ENCODE results near the gene ZNF423. TPM values are rescaled to one million over a fixed set of nuclear protein-coding genes. Genes with fewer than 3 reads are reported as not detected.

The ZNF423 gene
- total RNA-seq, 4 donors from 2014 or later = 0.67 to 3.7 (median 2.2) TPM

GRCh38 chr16:49839017-49839825 is 16.7 kb downstream of the ZNF423 start:
- WGBS, 2 donors = 40 to 42% methylated on average over 19 to 23 of the region's 26 CpGs
- no peak for TF ChIP-seq POLR2A (IDR thresholded peaks at IDR 0.05)
- TF ChIP-seq, protein P1, sequence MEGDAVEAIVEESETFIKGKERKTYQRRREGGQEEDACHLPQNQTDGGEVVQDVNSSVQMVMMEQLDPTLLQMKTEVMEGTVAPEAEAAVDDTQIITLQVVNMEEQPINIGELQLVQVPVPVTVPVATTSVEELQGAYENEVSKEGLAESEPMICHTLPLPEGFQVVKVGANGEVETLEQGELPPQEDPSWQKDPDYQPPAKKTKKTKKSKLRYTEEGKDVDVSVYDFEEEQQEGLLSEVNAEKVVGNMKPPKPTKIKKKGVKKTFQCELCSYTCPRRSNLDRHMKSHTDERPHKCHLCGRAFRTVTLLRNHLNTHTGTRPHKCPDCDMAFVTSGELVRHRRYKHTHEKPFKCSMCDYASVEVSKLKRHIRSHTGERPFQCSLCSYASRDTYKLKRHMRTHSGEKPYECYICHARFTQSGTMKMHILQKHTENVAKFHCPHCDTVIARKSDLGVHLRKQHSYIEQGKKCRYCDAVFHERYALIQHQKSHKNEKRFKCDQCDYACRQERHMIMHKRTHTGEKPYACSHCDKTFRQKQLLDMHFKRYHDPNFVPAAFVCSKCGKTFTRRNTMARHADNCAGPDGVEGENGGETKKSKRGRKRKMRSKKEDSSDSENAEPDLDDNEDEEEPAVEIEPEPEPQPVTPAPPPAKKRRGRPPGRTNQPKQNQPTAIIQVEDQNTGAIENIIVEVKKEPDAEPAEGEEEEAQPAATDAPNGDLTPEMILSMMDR (IDR thresholded peaks at IDR 0.05) = no peak
- H3K4me3 ChIP-seq (ENCODE audit: low read depth, poor library complexity, severe bottlenecking) = no peak overlapping the region
- DNase-seq (ENCODE audit: low spot score in 2 of 2) = no peak
- intact Hi-C loops (cut with DNase I; ENCODE audit: low total_unique reads) = no loop called here

DNA sequence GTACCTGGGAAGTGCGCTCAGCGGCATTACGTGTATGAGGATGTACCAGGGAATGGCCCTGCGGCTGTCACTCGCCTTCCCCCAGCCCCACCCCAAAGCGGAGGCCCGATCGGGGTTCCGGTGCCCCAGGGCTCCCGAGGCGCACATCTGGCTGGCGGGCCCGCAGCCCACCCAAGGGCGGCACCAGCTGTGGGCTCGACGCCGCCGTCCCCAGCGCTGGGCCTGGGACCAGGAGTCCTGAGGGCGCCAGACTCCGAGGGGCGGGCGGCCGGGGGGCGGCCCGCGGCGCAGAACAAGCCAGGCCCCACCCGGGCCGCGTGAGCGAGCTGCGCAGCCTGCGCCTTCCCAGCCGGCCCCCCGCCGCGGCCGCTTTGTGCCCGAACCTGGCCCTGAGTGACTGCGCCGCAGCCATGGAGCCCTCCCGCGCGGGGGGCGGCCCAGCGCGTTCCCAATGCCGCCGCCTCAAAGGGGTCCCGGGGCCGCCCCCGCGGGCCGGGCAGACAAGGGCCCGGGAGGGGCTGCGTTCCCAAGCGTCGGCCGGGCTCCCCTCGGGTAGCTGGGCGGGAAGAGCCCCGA is 17.4 kb downstream of the ZNF423 start:
- intact Hi-C loops (cut with DNase I; ENCODE audit: low total_unique reads) = no loop called here
- H3K4me3 ChIP-seq (ENCODE audit: low read depth, poor library complexity, severe bottlenecking) = no peak overlapping the region
- no peak for TF ChIP-seq POLR2A (IDR thresholded peaks at IDR 0.05)
- TF ChIP-seq, protein P1 (IDR thresholded peaks at IDR 0.05) = no peak
- WGBS, 2 donors = 9 to 14% methylated on average over 20 to 22 of the region's 63 CpGs
- no peak for DNase-seq (ENCODE audit: low spot score in 2 of 2)

DNA sequence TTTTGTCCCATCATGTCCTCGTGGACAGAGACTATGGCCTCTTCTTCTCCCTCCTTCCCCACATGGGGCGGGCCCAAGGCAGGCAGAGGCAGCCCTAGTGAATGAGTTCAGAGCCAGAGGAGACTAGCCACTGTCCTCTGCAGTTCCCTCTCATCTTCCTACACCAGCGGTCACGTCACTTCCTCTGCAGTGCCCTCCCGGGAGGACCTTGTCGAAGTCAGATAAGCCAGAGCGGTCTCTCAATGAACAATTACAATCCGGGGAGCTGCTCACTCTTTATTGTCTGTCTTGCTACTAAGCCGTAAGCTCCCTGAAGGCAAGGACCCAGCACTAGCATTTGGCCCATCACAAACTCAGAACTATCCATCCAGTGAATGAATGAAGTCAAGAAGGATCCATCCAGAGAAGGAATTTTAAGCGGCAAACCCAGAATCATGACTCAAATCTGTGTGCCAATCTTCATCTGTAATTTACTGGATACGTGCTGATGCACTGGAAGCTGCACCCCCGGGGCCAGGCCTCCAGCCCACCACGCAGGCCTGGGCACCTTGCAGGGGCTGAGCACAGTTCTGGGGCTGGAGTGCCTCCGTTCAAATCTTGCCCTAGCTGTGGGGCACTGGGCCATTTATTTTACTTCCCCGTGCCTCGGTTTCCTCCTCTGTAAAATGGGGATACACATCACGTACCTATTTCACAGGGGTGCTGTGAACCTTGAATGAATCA is 18.1 kb downstream of the ZNF423 start:
- intact Hi-C loops (cut with DNase I; ENCODE audit: low total_unique reads) = no loop called here
- TF ChIP-seq, protein P1 (IDR thresholded peaks at IDR 0.05) = no peak
- TF ChIP-seq POLR2A (IDR thresholded peaks at IDR 0.05) = no peak
- 76 to 79% methylated on average over 17 of the region's 17 CpGs for WGBS, 2 donors
- H3K4me3 ChIP-seq (ENCODE audit: low read depth, poor library complexity, severe bottlenecking) = no peak overlapping the region
- DNase-seq (ENCODE audit: low spot score in 2 of 2) = no peak

DNA sequence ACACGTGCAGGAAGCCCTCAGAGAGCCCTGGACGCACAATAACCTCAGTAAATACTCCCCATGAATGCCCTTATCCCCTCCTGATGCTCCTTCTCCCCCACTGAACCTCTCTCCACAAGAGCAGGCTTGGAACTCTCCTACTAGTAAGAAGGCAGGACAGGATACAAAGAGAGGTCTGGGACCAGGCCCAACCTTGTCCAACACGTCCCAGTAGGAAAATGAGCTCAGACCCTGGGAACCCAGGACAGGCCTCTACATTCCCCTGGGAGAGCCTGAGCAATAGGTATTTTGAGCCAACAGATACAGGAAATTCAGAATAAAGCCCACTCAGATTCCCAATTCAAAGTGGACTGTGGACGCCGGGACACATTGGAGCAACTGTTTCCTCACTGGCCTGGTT is 19.2 kb downstream of the ZNF423 start:
- no peak overlapping the region for H3K4me3 ChIP-seq (ENCODE audit: low read depth, poor library complexity, severe bottlenecking)
- intact Hi-C loops (cut with DNase I; ENCODE audit: low total_unique reads) = no loop called here
- no peak for DNase-seq (ENCODE audit: low spot score in 2 of 2)
- WGBS, 2 donors = 79 to 86% methylated on average over 5 of the region's 5 CpGs
- TF ChIP-seq, protein P1 (IDR thresholded peaks at IDR 0.05) = no peak
- no peak for TF ChIP-seq POLR2A (IDR thresholded peaks at IDR 0.05)

DNA sequence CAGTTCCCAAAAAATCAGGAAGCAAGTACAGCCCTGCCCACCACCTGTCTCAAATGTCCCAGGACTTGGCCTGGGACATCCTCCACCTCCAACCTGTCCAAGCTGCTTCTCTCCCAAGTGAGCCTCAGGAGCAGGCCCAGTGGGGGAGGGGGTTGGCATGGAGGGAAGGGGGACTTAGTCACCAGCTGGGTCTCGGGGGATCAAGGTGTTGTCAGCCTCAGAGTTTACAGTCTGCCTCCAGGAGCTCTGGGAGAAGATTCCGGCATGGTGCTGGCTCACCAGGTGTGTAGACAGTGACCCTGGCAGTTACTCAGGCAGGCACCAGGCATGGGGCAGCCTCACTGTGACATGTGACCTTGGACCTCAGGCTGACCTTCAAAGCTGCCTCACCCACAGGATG is 19.7 kb downstream of the ZNF423 start:
- 95% methylated on average over 2 of the region's 2 CpGs; no CpG with 5 or more reads in 1 of the 2 donors for WGBS, 2 donors
- TF ChIP-seq POLR2A (IDR thresholded peaks at IDR 0.05) = no peak
- TF ChIP-seq, protein P1 (IDR thresholded peaks at IDR 0.05) = no peak
- DNase-seq (ENCODE audit: low spot score in 2 of 2) = no peak
- H3K4me3 ChIP-seq (ENCODE audit: low read depth, poor library complexity, severe bottlenecking) = no peak overlapping the region
- intact Hi-C loops (cut with DNase I; ENCODE audit: low total_unique reads) = no loop called here

Data from lower leg skin (tissue), 4 donors.